ENCODE data around the gene RNPC3. TPM values are rescaled to one million over a fixed set of nuclear protein-coding genes. Genes with fewer than 3 reads are reported as not detected.

RNPC3 gene
- total RNA-seq, 1 donor from 2014 or later: 23.2 TPM

DNA sequence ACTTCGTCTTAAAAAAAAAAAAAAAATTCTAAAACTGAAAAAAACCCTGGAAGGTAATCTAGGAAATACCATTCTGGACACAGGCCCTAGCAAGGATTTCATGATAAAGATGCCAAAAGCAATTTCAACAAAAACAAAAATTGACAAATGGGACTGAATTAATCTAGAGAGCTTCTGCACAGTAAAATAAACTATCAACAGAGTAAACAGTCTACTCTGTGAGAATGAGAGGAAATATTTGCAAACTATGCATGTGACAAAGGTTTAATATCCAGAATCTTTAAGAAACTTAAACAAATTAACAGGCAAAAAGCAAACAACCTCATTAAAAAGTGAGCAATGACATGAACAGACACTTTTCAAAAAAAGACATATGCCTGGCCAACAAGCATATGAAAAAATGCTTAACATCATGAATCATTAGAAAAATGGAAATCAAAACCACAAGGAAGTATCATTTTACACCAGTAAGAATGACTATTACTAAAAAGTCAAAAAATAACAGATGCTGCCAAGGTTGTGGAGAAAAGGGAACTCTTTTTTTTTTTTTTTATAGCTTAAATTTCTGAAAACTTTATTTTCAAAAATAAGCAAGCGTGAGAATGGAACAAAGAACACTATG is 29.4 kb upstream of the RNPC3 start:
- no peak overlapping the region for H3K4me3 Mint-ChIP-seq (ENCODE audit: unreplicated experiment)
- TF ChIP-seq, protein P1, sequence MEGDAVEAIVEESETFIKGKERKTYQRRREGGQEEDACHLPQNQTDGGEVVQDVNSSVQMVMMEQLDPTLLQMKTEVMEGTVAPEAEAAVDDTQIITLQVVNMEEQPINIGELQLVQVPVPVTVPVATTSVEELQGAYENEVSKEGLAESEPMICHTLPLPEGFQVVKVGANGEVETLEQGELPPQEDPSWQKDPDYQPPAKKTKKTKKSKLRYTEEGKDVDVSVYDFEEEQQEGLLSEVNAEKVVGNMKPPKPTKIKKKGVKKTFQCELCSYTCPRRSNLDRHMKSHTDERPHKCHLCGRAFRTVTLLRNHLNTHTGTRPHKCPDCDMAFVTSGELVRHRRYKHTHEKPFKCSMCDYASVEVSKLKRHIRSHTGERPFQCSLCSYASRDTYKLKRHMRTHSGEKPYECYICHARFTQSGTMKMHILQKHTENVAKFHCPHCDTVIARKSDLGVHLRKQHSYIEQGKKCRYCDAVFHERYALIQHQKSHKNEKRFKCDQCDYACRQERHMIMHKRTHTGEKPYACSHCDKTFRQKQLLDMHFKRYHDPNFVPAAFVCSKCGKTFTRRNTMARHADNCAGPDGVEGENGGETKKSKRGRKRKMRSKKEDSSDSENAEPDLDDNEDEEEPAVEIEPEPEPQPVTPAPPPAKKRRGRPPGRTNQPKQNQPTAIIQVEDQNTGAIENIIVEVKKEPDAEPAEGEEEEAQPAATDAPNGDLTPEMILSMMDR (IDR thresholded peaks at IDR 0.05): no peak
- H3K27ac Mint-ChIP-seq (ENCODE audit: unreplicated experiment): peak overlapping the region; percentile 64
- peaks cover 4% of the 10 kb centered on the region for H3K9me3 Mint-ChIP-seq (ENCODE audit: unreplicated experiment)
- no peaks in the 10 kb centered on the region for H3K27me3 Mint-ChIP-seq (ENCODE audit: unreplicated experiment)
- no peak for DNase-seq (ENCODE audit: extremely low spot score, unreplicated experiment)
- peaks cover 23% of the 10 kb centered on the region for H3K4me1 Mint-ChIP-seq (ENCODE audit: unreplicated experiment)
- no peaks in the 10 kb centered on the region for H3K36me3 Mint-ChIP-seq (ENCODE audit: unreplicated experiment)

GRCh38 chr1:103497404-103497803 is 28.1 kb upstream of the RNPC3 start:
- Mint-ChIP-seq H3K27me3 (ENCODE audit: unreplicated experiment) (no peaks in the 10 kb centered on the region), H3K27ac (ENCODE audit: unreplicated experiment) (no peak overlapping the region), H3K4me3 (ENCODE audit: unreplicated experiment) (no peak overlapping the region), H3K4me1 (ENCODE audit: unreplicated experiment) (peaks cover 23% of the 10 kb centered on the region), H3K9me3 (ENCODE audit: unreplicated experiment) (peaks cover 4% of the 10 kb centered on the region), H3K36me3 (ENCODE audit: unreplicated experiment) (no peaks in the 10 kb centered on the region)
- TF ChIP-seq, protein P1 (IDR thresholded peaks at IDR 0.05): no peak
- no peak for DNase-seq (ENCODE audit: extremely low spot score, unreplicated experiment)

- no peak overlapping the region for H3K4me3 Mint-ChIP-seq (ENCODE audit: unreplicated experiment)
- H3K27ac Mint-ChIP-seq (ENCODE audit: unreplicated experiment): no peak overlapping the region
- peaks cover 15% of the 10 kb centered on the region for H3K9me3 Mint-ChIP-seq (ENCODE audit: unreplicated experiment)
- TF ChIP-seq, protein P1 (IDR thresholded peaks at IDR 0.05): no peak
- no peaks in the 10 kb centered on the region for H3K27me3 Mint-ChIP-seq (ENCODE audit: unreplicated experiment)
- no peak for DNase-seq (ENCODE audit: extremely low spot score, unreplicated experiment)
- H3K36me3 Mint-ChIP-seq (ENCODE audit: unreplicated experiment): peaks cover 5% of the 10 kb centered on the region
- no peaks in the 10 kb centered on the region for H3K4me1 Mint-ChIP-seq (ENCODE audit: unreplicated experiment)
These were observed 16.2 kb upstream of the RNPC3 start for GRCh38 chr1:103509250-103509649.

DNA sequence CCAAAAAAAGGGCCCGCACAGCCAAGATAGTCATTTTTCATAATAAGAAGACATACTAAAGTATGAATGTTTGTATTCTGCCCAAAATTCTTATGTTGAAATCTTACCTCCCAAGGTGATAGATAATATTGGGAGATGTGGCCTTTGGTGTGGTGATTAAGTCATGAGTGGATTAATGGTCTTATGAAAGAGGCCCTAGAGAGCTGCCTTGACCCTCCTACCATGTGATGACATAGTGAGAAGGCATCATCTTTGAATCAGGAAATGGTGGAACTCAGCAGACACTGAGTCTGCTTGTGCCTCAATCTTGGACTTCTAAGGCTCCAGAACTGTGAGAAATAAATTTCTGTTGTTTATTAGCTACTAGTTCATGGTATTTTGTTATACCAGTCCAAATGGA is 11.8 kb upstream of the RNPC3 start:
- Mint-ChIP-seq H3K36me3 (ENCODE audit: unreplicated experiment) (peaks cover 4% of the 10 kb centered on the region), H3K9me3 (ENCODE audit: unreplicated experiment) (peaks cover 15% of the 10 kb centered on the region), H3K4me3 (ENCODE audit: unreplicated experiment) (no peak overlapping the region), H3K27me3 (ENCODE audit: unreplicated experiment) (no peaks in the 10 kb centered on the region), H3K4me1 (ENCODE audit: unreplicated experiment) (peaks cover 1% of the 10 kb centered on the region), H3K27ac (ENCODE audit: unreplicated experiment) (no peak overlapping the region)
- TF ChIP-seq, protein P1 (IDR thresholded peaks at IDR 0.05): no peak
- no peak for DNase-seq (ENCODE audit: extremely low spot score, unreplicated experiment)

DNA sequence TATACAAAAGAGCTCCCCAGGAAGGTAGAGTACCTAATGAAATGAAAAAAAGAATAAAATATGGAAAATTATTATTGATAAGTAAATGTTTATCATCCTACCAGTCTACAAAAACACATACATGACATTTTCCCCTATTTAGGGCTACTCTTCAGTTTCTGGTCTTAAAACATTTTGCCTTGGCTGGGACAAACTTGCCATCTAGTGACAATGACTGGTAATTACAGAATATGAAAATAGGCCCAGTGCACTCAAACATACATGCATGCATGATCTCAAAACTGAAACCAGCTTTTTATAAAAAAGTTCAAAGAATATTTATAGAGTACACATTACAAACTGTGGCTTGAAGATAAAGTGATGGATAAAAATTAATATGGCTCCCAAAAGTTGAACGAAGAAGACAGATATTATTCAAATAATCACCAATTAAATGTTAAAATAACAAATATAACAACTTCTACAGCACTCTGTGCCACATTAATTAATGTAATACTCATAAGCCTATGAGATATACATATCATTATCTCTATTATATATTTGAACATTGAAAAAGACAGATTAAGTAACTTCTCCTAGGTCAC is 10.5 kb upstream of the RNPC3 start:
- Mint-ChIP-seq H3K9me3 (ENCODE audit: unreplicated experiment) (peaks cover 15% of the 10 kb centered on the region), H3K27me3 (ENCODE audit: unreplicated experiment) (no peaks in the 10 kb centered on the region), H3K27ac (ENCODE audit: unreplicated experiment) (no peak overlapping the region), H3K4me1 (ENCODE audit: unreplicated experiment) (peaks cover 1% of the 10 kb centered on the region), H3K36me3 (ENCODE audit: unreplicated experiment) (peaks cover 4% of the 10 kb centered on the region), H3K4me3 (ENCODE audit: unreplicated experiment) (no peak overlapping the region)
- no peak for DNase-seq (ENCODE audit: extremely low spot score, unreplicated experiment)
- TF ChIP-seq, protein P1 (IDR thresholded peaks at IDR 0.05): peak; percentile 87
